SIG-M5 (cell line): Measurements from ENCODE around the gene RMRP.

Experiments
- DNase-seq: peaks from one replicate; lab custom pipeline; 2025; lab: John Stamatoyannopoulos, UW

RMRP gene

GRCh38 chr9:35657546-35658136 lies at the start of gene RMRP:
TSS of gene RMRP (minus strand) at chr9:35658019.
- DNase-seq, result peak; percentile 94

GRCh38 chr9:35706951-35707350 lies 49.1 kb upstream of the RMRP start:
- DNase-seq, result no peak

GRCh38 chr9:35705836-35706430 lies 48.1 kb upstream of the RMRP start:
- DNase-seq, result no peak

GRCh38 chr9:35705372-35705771 lies 47.6 kb upstream of the RMRP start:
- DNase-seq, result no peak

- no peak for DNase-seq
Observed at GRCh38 chr9:35703906-35704672, 46.3 kb upstream of the RMRP start.

GRCh38 chr9:35702696-35703095 lies 44.9 kb upstream of the RMRP start:
- no peak for DNase-seq

- no peak for DNase-seq
Observed at GRCh38 chr9:35700942-35701341, 43.1 kb upstream of the RMRP start.

- no peak for DNase-seq
Observed at GRCh38 chr9:35700031-35700430, 42.2 kb upstream of the RMRP start.

GRCh38 chr9:35698231-35698630 lies 40.4 kb upstream of the RMRP start:
- no peak for DNase-seq

GRCh38 chr9:35697486-35697885 lies 39.7 kb upstream of the RMRP start:
- DNase-seq, result no peak

- DNase-seq, result no peak
Observed at GRCh38 chr9:35696520-35697215, 38.8 kb upstream of the RMRP start.

GRCh38 chr9:35695943-35696401 lies 38.2 kb upstream of the RMRP start:
- no peak for DNase-seq

- no peak for DNase-seq
Observed at GRCh38 chr9:35691757-35692301, 34.0 kb upstream of the RMRP start.

- no peak for DNase-seq
Observed at GRCh38 chr9:35691334-35691650, 33.5 kb upstream of the RMRP start.

GRCh38 chr9:35690614-35691333 lies 33.0 kb upstream of the RMRP start:
- DNase-seq, result no peak

GRCh38 chr9:35690294-35690613 lies 32.4 kb upstream of the RMRP start:
- no peak for DNase-seq

GRCh38 chr9:35689542-35690293 lies 31.9 kb upstream of the RMRP start, which contains the start of gene TPM2:
TSS of gene TPM2 (minus strand) at chr9:35689925. CDS start at chr9:35689817, 108 bp downstream.
- no peak for DNase-seq

- no peak for DNase-seq
Observed at GRCh38 chr9:35688558-35689541, 31.0 kb upstream of the RMRP start.

- DNase-seq, result no peak
Observed at GRCh38 chr9:35687972-35688557, 30.2 kb upstream of the RMRP start.

GRCh38 chr9:35687306-35687705 lies 29.5 kb upstream of the RMRP start:
- DNase-seq, result no peak
